NCI-H2171 (cell line): ENCODE data around the gene BCL10.
"Not testable (repeated sequence)": the region's sequence is repeated elsewhere in the genome, so short reads cannot be mapped to it uniquely, and the experiment has no call there.

ENCODE experiments used
- DNase-seq: peaks from one replicate; lab custom pipeline; 2025; lab: John Stamatoyannopoulos, UW

Gene BCL10

GRCh38 chr1:85264150-85264549 is 12.3 kb downstream of the BCL10 start:
- DNase-seq, result no peak

GRCh38 chr1:85262985-85263384 is 13.4 kb downstream of the BCL10 start:
- no peak for DNase-seq

- no peak for DNase-seq
These were observed 16.5 kb downstream of the BCL10 start for GRCh38 chr1:85259912-85260274.

GRCh38 chr1:85259118-85259911 is 17.1 kb downstream of the BCL10 start, which contains the start of gene C1orf52:
C1orf52 (minus strand) TSS chr1:85259662; CDS start chr1:85259633, 29 bp downstream.
- DNase-seq, result peak; percentile 91

- DNase-seq, result no peak
These were observed 17.8 kb downstream of the BCL10 start for GRCh38 chr1:85258536-85259117.

GRCh38 chr1:85249042-85249441 is 27.4 kb downstream of the BCL10 start:
- DNase-seq, result not testable (repeated sequence)

GRCh38 chr1:85245891-85246290 is 30.5 kb downstream of the BCL10 start:
- DNase-seq, result no peak

- DNase-seq, result no peak
These were observed 31.0 kb downstream of the BCL10 start for GRCh38 chr1:85245456-85245855.

GRCh38 chr1:85244271-85245061 is 32.0 kb downstream of the BCL10 start:
- DNase-seq, result no peak

- DNase-seq, result no peak
These were observed 33.1 kb downstream of the BCL10 start for GRCh38 chr1:85243372-85243771.

GRCh38 chr1:85240643-85241042 is 35.8 kb downstream of the BCL10 start:
- DNase-seq, result no peak

GRCh38 chr1:85240174-85240601 is 36.2 kb downstream of the BCL10 start:
- DNase-seq, result no peak

GRCh38 chr1:85237613-85238012 is 38.8 kb downstream of the BCL10 start:
- DNase-seq, result no peak

GRCh38 chr1:85230305-85230977 is 46.0 kb downstream of the BCL10 start:
- DNase-seq, result no peak

- DNase-seq, result no peak
These were observed 46.8 kb downstream of the BCL10 start for GRCh38 chr1:85229574-85230097.

- no peak for DNase-seq
These were observed 47.5 kb downstream of the BCL10 start for GRCh38 chr1:85228972-85229371.

- no peak for DNase-seq
These were observed 50.6 kb downstream of the BCL10 start for GRCh38 chr1:85225624-85226380.

GRCh38 chr1:85224734-85225623 is 51.5 kb downstream of the BCL10 start:
- no peak for DNase-seq

- DNase-seq, result no peak
These were observed 52.1 kb downstream of the BCL10 start for GRCh38 chr1:85224295-85224694.

- no peak for DNase-seq
These were observed 53.1 kb downstream of the BCL10 start for GRCh38 chr1:85223334-85223733.
